Activated T-helper 17 cell treated with anti-CD3 and anti-CD28 coated beads, Interleukin-2, amount 50 U/mL, for 72 hours (primary cell): Measurements from ENCODE around the gene DUSP1. TPM values are rescaled to one million over a fixed set of nuclear protein-coding genes. Genes with fewer than 3 reads are reported as not detected.
A peak's percentile ranks its signal among the peaks of the same experiment; 100 is the strongest.

Experiments used
- ATAC-seq: fragments of 150-1000 bp; cut with Tn5 transposase; replicated peaks from 2 replicates; pipeline ENCODE4 v1.10.0; 2021; ENCODE audit warnings: mild to moderate bottlenecking, moderate library complexity
- H3K27ac Mint-ChIP-seq: one replicate; pipeline ENCODE4 v1.8.0; 2022; ENCODE audit warnings: mixed read lengths
- H3K27me3 Mint-ChIP-seq: one replicate; pipeline ENCODE4 v1.8.0; 2022; ENCODE audit warnings: mixed read lengths
- H3K36me3 Mint-ChIP-seq: one replicate; pipeline ENCODE4 v1.8.0; 2022; ENCODE audit warnings: low read depth, mild to moderate bottlenecking, mixed read lengths
- H3K4me1 Mint-ChIP-seq: one replicate; pipeline ENCODE4 v1.8.0; 2022; ENCODE audit warnings: mixed read lengths
- H3K4me3 Mint-ChIP-seq: one replicate; pipeline ENCODE4 v1.8.0; 2022; ENCODE audit warnings: mild to moderate bottlenecking, mixed read lengths
- H3K9me3 Mint-ChIP-seq: one replicate; pipeline ENCODE4 v1.8.0; 2022; ENCODE audit warnings: mixed read lengths
- total RNA-seq, 2 donors: library from RNA; stranded (reverse); gene quantifications; one replicate each; pipeline ENCODE4 v1.2.3, GENCODE V29; 2022

DUSP1 gene
- total RNA-seq, 2 donors from 2014 or later = 18.3 to 24.6 TPM

DNA sequence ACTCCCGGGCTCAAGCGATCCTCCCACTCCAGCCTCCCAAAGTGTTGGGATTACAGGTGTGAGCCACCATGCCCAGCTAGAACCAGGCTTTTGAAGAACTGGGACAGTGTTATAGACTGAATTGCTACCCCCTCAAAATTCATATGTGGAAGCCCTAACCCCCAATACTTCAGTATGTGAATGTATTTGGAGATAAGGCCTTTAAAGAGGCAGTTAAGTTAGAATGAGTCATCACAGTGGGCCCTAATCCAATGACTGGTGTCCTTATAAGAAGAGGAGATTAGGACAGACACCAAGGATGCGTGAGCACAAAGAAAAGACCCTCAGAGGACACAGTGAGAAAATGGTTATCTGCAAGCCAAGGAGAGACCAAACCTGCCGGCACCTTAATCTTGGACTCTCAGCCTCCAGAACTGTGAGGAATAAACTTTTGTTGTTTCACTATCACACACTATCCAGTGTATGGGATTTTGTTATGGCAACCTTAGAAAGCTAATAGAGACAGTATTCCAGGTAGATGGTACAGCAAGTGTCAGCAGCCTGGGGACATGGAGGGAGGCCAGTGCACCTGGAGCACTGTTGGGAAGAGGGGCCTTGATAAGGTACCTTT, 31.7 kb upstream of the DUSP1 start:
- no peaks in the 10 kb centered on the region for H3K9me3 Mint-ChIP-seq
- no peaks in the 10 kb centered on the region for H3K27me3 Mint-ChIP-seq
- no peak overlapping the region for H3K4me3 Mint-ChIP-seq
- no peak for ATAC-seq
- no peaks in the 10 kb centered on the region for H3K36me3 Mint-ChIP-seq
- no peak overlapping the region for H3K27ac Mint-ChIP-seq
- H3K4me1 Mint-ChIP-seq = peaks cover 24% of the 10 kb centered on the region

DNA sequence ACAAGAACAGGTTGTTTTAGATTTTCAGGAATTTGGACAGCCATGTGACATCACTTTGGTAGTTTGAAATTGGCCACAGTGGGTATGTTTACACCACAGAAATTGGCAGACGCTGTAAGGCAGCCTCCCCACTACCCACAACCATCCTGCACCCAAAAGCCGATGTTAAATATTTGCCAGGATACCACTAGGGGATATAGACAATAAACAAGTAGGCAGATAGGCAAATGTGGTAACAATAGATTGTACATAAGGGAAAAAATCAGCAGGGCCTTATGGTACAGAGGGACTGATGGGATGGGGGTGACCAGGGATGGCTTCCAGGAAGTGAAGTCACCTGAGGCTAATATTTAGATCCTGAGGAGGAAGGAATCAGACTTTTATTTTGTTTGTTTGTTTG, 31.1 kb upstream of the DUSP1 start:
- H3K4me1 Mint-ChIP-seq = peaks cover 18% of the 10 kb centered on the region
- ATAC-seq = no peak
- H3K27ac Mint-ChIP-seq = no peak overlapping the region
- no peaks in the 10 kb centered on the region for H3K27me3 Mint-ChIP-seq
- H3K9me3 Mint-ChIP-seq = no peaks in the 10 kb centered on the region
- no peaks in the 10 kb centered on the region for H3K36me3 Mint-ChIP-seq
- no peak overlapping the region for H3K4me3 Mint-ChIP-seq

DNA sequence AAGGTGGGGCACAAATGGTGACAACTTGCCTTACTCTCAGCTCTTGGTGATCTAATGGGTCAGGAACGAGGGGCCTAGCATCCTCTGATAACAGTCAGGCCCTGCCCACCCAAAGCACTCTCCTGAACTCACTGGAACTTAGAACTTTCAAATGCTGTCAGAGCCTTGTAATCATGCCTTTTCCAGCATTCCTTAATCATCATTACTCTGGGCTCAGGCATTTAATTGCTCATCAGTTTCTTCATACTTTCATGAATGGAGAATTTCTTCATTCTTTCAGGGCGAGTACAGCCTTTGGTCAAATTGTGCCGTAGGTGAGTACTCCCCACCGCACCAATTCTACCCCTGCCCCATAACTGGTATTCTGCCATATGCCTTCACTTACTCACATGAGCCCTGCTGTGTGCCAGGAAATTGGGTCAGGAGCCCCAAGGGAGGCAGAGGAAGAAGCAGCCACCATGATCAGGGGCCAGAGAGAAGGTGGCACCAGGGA, 30.2 kb upstream of the DUSP1 start:
- Mint-ChIP-seq H3K27me3 (no peaks in the 10 kb centered on the region), H3K4me1 (peaks cover 16% of the 10 kb centered on the region), H3K27ac (no peak overlapping the region), H3K9me3 (no peaks in the 10 kb centered on the region), H3K4me3 (no peak overlapping the region), H3K36me3 (no peaks in the 10 kb centered on the region)
- no peak for ATAC-seq

DNA sequence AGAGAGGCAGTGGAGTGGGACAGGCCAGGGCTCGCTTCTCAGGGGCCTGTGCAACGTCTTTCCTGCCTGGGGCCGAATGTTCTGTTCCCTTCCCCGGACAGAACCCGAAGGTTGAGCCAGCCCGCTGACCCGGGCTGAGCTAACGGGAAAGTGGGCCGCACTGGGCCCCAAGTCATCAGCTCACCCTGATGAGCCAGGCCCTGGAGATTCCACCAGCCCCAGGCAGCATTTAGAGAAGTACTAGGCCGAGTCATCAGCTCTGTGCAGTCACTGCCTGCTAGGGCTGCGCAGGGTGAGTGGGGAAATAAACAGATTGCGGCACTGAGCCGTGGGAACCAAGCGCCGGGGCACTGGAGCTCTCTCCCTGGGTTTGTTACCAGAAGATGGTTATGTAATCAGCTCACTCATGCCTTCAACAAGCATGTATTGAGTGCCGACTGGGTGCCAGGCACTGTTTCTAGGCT, 29.1 kb upstream of the DUSP1 start:
- H3K27me3 Mint-ChIP-seq = no peaks in the 10 kb centered on the region
- H3K4me3 Mint-ChIP-seq = no peak overlapping the region
- peaks cover 16% of the 10 kb centered on the region for H3K4me1 Mint-ChIP-seq
- peak overlapping the region; percentile 12 for H3K27ac Mint-ChIP-seq
- ATAC-seq = no peak
- no peaks in the 10 kb centered on the region for H3K36me3 Mint-ChIP-seq
- no peaks in the 10 kb centered on the region for H3K9me3 Mint-ChIP-seq

DNA sequence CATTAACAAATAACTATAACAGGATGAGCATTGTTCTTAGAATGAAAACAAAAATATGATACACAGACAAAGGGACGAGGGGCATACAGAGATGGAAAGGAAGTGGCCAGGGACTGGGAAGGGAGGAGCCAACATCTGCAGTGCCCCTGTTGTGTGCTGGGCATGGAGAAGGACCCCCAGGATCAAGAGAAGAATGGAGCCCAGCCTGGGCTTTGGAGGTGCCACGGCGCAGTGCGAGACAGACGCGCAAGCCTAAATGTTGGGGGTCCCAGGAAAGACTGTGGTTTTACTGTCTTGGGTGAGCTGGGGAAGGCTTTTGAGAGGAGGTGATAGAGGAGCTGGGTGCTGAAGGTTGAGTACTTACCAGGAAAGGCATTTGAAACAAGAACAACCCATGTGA, 28.4 kb upstream of the DUSP1 start:
- Mint-ChIP-seq H3K27ac (peak overlapping the region; percentile 12), H3K27me3 (no peaks in the 10 kb centered on the region), H3K36me3 (no peaks in the 10 kb centered on the region), H3K9me3 (no peaks in the 10 kb centered on the region), H3K4me3 (no peak overlapping the region), H3K4me1 (peaks cover 16% of the 10 kb centered on the region)
- no peak for ATAC-seq

DNA sequence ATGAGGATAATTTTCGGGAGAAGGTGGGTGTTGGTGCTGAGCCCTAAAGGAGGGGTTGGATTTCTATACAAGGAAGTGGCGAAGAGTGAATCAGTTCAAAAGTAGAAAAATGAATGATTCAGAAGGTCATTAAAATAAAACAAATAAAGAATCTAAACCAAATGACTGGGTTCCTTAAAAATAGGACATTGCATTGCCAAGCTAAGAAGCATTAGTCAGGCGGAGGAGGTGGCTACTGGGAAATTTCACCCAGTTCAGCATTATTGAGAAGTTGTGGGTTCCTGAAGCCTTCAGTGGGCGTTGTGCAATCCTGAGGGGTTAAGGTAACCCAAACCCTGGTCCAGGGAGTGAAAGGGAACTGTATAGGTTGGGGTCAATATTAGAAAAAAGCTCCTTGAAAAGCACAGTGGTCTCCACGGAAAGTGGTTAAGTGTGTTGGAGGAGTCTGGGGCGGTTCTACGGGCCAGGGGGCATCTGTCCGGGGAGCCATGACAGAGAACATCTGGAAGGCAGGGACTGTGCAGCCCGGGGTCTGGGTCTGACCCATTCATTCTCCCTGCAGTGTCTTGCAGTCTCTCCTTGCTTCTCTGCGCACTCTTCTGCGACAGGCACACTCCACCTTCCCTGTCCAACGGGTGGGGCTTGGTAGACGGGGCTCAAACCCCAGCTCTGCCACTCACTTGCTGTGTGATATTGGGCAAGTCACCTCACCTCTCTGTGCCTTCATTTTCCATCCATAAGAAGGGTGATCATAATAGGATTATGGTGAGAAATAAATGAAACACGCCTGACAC, 27.6 kb upstream of the DUSP1 start:
- Mint-ChIP-seq H3K36me3 (no peaks in the 10 kb centered on the region), H3K4me1 (peaks cover 16% of the 10 kb centered on the region), H3K27me3 (no peaks in the 10 kb centered on the region), H3K4me3 (peak overlapping the region; percentile 39), H3K9me3 (no peaks in the 10 kb centered on the region), H3K27ac (peak overlapping the region; percentile 12)
- ATAC-seq = peak; percentile 88

DNA sequence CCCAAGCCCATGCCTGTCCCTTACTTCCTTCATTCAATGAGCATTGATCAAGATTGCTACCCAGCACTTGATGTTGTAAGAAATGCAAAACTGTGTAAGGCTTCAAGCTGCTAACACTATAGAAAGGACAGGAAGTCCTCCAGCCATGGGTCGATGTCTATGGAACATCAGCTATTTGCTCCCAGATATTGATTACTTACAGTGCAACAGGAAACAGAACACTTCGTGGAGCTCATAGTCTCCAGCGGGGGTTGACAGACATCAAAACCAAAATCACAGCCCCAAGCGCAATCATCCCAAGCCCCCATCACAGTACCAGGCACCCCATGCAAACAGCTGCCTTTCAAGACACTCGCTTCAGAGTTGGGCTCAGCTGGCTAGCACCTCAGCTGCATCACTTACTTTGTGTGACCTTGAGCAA, 26.8 kb upstream of the DUSP1 start:
- Mint-ChIP-seq H3K27ac (no peak overlapping the region), H3K4me3 (peak overlapping the region; percentile 39), H3K4me1 (peaks cover 16% of the 10 kb centered on the region), H3K9me3 (no peaks in the 10 kb centered on the region), H3K36me3 (no peaks in the 10 kb centered on the region), H3K27me3 (no peaks in the 10 kb centered on the region)
- ATAC-seq = peak; percentile 44

DNA sequence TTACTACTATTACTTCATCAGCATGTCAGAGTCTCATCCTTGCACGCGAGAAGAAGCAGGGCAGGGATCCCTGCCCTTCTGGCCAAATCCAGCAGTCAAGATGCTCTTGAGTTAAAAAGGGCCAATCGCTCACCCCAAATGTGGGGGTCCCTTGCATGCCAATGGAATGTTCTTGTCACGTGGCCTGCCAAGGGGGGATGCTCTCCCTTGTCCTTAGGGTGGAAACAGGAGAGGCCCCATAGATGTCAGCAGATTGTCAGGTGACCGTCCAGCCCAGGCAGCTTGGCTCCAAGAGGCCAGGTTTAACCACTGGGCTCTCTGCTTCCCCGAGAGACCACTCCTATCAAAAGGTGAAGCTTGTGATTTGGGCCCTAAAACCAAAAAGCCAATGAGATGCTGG, 25.3 kb upstream of the DUSP1 start:
- Mint-ChIP-seq H3K27ac (no peak overlapping the region), H3K4me3 (no peak overlapping the region), H3K27me3 (no peaks in the 10 kb centered on the region), H3K36me3 (no peaks in the 10 kb centered on the region), H3K4me1 (peaks cover 16% of the 10 kb centered on the region), H3K9me3 (no peaks in the 10 kb centered on the region)
- ATAC-seq = no peak

DNA sequence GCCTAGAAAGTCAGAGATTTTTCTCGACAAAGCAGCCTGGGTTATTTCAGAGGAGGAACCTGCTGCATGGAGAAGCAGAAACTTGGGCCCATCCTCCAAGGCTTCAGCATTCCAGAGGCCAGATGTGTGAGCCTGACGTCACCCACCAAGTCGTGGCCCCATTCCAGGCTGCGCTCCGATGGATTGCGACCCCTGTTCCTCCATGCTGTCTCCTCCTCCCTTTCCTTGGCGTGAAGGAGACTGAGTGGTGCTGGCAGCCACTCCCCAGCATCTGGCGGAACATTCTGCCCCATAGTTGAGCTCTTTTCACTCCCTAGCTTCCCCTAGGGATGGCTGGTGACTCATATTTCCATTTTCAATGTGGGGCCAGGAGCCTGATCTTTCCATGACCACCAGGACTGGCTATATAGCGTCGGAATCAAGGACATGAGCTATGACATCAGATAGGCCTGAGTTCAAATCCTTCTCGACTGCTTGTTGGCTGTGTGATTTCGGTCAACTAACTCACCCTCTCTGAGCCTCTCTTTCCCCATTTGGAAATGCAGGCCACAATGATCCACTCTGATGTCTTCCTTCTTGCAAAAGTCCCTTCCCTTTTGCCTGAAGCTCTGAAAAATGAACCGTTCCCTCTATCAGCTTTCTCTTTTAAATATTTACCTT, 24.5 kb upstream of the DUSP1 start:
- Mint-ChIP-seq H3K27me3 (no peaks in the 10 kb centered on the region), H3K27ac (no peak overlapping the region), H3K4me1 (peaks cover 16% of the 10 kb centered on the region), H3K36me3 (no peaks in the 10 kb centered on the region), H3K4me3 (no peak overlapping the region), H3K9me3 (no peaks in the 10 kb centered on the region)
- no peak for ATAC-seq

DNA sequence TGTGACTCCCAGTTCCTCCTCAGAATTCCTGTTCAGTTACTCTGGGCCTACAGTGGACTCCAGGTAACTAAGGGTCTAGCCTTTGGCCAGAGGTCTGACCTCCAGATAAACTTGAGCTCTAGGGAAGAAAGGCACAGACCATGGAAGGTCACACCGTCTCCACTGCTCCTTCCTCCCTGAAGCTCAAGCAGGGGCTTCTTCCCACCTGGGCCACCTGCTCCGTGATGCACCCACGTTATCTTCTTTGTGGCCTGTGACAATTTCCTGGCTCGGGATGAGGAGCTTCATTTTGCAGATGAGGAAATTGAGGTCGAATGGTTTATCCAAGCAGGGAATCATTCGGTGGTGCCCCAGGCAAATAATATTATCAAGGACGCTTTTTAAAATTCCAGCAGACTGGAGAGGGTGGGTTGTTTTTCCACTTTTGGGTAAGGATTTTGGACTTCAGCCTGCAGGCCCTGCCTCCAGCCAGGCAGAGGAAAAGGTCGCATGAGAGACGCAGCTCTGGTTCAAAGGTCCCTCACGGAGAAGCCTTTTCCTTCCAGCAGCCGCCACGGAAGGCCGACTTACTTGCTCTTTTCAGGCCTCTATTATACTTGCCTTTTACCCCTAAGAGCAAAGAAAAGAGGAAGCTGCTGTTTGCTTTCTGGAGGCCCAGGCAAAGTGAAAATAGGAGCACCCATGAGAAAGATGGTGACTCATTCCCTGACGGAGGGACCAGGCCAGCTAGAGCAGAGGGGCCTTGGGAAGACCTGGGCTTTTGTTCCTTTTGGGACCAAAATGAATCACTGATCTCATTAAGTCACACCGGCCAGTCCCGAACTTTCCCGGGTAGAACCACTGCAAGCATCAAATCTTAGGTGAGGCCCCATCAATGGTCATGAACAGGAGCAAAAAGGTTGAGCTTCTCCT, 22.8 kb upstream of the DUSP1 start:
- Mint-ChIP-seq H3K4me1 (peaks cover 7% of the 10 kb centered on the region), H3K4me3 (no peak overlapping the region), H3K27ac (no peak overlapping the region), H3K27me3 (no peaks in the 10 kb centered on the region), H3K36me3 (no peaks in the 10 kb centered on the region), H3K9me3 (no peaks in the 10 kb centered on the region)
- peak; percentile 18 for ATAC-seq

DNA sequence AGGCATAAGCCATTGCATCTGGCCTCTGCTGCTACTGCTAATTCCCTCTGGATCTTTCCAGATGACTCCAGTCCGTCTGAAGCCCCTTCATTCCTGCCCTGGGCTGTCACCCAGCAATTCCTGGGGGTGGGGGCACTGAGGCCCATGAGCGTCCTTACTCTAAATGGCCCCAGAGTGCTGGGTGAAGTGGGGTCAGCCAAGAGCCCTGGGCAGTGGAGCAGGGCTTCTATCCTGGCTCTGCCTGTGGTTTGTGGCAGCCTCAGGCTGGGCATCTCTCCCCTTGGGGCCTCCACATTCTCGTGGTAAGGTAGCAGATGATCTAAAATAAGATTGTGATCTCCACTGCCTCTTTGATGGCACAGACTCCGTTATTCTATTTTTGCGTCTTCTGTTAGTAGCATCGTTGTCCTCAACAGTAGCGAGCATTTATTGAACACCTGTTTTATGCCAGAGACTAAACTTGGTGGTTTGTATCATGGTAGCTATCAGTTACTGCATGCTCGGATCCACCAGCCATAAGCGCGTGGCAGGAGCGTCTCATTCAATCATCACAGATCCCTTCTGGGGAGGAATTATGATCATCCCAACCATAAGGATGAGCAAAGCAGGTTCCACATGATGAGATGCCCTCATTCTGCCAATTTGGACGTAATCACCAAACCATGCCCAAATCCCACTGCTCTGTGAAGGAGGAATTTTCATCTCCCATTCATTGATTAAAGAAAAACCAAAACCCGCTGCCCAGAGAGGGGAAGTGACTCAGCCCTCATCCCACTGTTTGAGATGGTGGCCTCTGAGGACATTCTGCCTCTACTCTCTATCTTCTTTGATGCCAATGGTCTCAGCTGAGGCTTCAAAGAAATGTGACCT, 21.9 kb upstream of the DUSP1 start:
- Mint-ChIP-seq H3K27ac (no peak overlapping the region), H3K4me3 (no peak overlapping the region), H3K9me3 (no peaks in the 10 kb centered on the region), H3K27me3 (no peaks in the 10 kb centered on the region), H3K4me1 (no peaks in the 10 kb centered on the region), H3K36me3 (no peaks in the 10 kb centered on the region)
- no peak for ATAC-seq

DNA sequence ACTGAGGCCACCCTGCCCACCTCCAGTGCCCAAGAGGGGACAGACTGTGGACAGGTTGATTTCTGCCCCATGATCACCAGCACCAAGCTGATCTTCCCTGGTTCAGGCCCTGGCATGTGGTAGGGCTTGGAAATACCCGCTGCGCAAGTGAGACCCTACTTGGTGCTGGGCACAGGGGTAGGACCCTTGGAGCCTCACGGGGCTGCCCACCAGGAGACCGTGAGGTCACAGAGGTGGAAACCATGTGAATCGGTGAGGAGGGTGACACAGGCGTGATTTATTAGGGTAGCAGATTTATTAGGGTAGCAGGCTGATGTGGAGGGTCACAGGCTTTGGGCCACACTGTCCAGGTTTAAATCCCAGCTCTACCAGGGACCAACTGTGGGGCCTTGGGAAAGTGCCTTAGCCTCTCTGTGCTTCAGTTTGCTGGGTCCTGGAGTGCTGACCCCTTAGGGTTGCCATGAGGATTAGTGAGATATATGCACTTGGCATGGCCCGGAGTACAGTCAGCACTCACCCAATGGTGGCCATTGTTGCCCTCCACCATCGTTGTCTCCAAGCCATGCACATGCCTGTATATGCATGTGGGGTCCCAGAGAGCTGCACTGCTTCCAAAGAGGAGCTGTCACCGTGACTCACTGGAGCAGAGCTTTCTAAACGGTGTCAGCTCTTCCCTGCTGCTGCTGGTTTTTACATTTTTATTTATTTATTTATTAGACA, 20.9 kb upstream of the DUSP1 start:
- H3K27me3 Mint-ChIP-seq = no peaks in the 10 kb centered on the region
- no peaks in the 10 kb centered on the region for H3K36me3 Mint-ChIP-seq
- no peak overlapping the region for H3K27ac Mint-ChIP-seq
- no peaks in the 10 kb centered on the region for H3K4me1 Mint-ChIP-seq
- ATAC-seq = no peak
- no peak overlapping the region for H3K4me3 Mint-ChIP-seq
- H3K9me3 Mint-ChIP-seq = no peaks in the 10 kb centered on the region

DNA sequence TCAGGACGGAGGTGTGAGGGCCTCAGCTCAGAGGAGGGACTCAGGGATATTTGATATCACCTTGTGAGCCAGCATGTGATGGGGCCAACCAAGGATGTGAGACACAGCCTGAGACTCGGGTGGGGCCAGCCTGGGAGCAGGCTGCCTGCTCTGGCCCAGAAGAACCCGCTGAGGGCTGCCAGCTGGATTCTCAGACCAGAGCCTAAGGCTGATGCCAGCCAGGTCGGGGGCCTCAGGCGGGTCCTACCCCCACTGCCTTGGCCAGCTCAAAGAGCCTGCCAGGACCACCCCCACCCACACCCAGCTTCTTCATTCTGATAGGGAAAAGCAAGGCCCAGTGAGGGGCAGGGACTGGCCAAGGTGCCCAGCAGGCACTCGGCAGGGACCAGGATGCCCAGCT, 20.3 kb upstream of the DUSP1 start:
- Mint-ChIP-seq H3K4me3 (no peak overlapping the region), H3K36me3 (no peaks in the 10 kb centered on the region), H3K9me3 (no peaks in the 10 kb centered on the region), H3K4me1 (no peaks in the 10 kb centered on the region), H3K27ac (no peak overlapping the region), H3K27me3 (no peaks in the 10 kb centered on the region)
- ATAC-seq = no peak
